Brain microvascular endothelial cell (primary cell): ENCODE results near the gene DENND1A.
A peak's percentile ranks its signal among the peaks of the same experiment; 100 is the strongest.

Experiments
- DNase-seq: peaks from one replicate; pipeline ENCODE4 v3.0.0-alpha.2; 2020
- H3K27ac ChIP-seq: fragments of 250-450 bp; sonication (Bioruptor Pico); 2 replicates; pipeline ENCODE4 v1.5.1; 2020; ENCODE audit warnings: mild to moderate bottlenecking, moderate library complexity
- H3K27me3 ChIP-seq: fragments of 250-450 bp; sonication (Bioruptor Pico); replicated peaks from 2 replicates; pipeline ENCODE4 v1.5.1; 2020; ENCODE audit warnings: mild to moderate bottlenecking
- H3K36me3 ChIP-seq: fragments of 250-450 bp; sonication (Bioruptor Pico); replicated peaks from 2 replicates; pipeline ENCODE4 v1.5.1; 2020; ENCODE audit warnings: mild to moderate bottlenecking
- H3K4me3 ChIP-seq: 2 replicates; pipeline ENCODE4 v1.5.1; 2011; ENCODE audit warnings: low read depth, mild to moderate bottlenecking, control low read depth, low read length, moderate library complexity
- CTCF ChIP-seq: IDR thresholded peaks from 2 replicates; pipeline ENCODE4 v1.5.1; 2011; ENCODE audit warnings: low read depth, mild to moderate bottlenecking, moderate library complexity, low read length, control low read depth, inconsistent platforms; ENCODE audit errors: missing control alignments
- in situ Hi-C: cut with HindIII; loops from 2 replicates; pipeline ENCODE4 v1.10.0; 2017; ENCODE audit warnings: low sequenced_read_pairs, low pct_ligation_motif_present

The DENND1A gene

GRCh38 chr9:123450098-123450770, 479.7 kb downstream of the DENND1A start:
- TF ChIP-seq CTCF: no peak
- in situ Hi-C loops: no loop called here
- Histone ChIP-seq H3K36me3 (no peaks in the 10 kb centered on the region), H3K27ac (no peak overlapping the region), H3K4me3 (no peak overlapping the region), H3K27me3 (no peaks in the 10 kb centered on the region)
- no peak for DNase-seq

DNA sequence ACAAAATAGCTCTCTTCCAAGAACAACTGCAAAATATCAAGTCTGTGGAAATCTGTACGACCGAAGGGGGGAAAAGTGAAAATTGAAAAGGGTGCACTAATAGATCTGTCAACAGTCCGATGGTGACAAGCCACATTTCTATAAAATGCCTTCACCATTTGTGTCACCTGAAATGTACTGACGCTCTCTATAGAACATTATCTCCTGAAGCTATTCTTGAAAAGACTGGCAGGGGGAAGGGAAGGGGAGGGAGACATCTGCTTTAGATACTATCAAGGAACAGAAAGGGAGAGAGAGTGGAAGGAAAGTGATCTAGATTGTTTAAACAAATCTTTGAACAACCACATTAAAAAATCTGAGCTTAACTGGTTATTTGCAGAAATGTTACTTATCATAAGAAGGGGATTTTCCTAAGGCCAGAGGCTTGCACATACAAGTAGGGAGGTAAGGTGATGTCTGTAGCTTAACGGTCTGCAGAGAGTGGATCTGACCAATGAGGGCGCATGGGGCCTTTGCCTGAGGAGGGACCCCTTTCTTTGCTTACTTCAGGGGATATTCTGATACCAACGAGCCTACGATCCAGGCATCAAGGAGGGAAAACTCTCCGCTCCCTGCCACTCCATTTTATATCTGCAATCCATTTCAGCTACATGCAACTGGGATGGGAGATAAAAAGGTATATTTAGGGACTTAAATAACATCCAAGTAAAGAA, 481.8 kb downstream of the DENND1A start:
- Histone ChIP-seq H3K27ac (no peak overlapping the region), H3K36me3 (no peaks in the 10 kb centered on the region), H3K27me3 (no peaks in the 10 kb centered on the region), H3K4me3 (no peak overlapping the region)
- TF ChIP-seq CTCF: no peak
- DNase-seq: no peak
- in situ Hi-C loops: no loop called here

- DNase-seq: peak; percentile 16
- Histone ChIP-seq H3K4me3 (no peak overlapping the region), H3K36me3 (no peaks in the 10 kb centered on the region), H3K27ac (no peak overlapping the region), H3K27me3 (no peaks in the 10 kb centered on the region)
- in situ Hi-C loops: no loop called here
- TF ChIP-seq CTCF: no peak
Observed at GRCh38 chr9:123445981-123446610, 483.8 kb downstream of the DENND1A start.

- Histone ChIP-seq H3K4me3 (no peak overlapping the region), H3K36me3 (no peaks in the 10 kb centered on the region), H3K27ac (no peak overlapping the region), H3K27me3 (no peaks in the 10 kb centered on the region)
- no peak for DNase-seq
- in situ Hi-C loops: no loop called here
- no peak for TF ChIP-seq CTCF
Observed at GRCh38 chr9:123445116-123445515, 484.8 kb downstream of the DENND1A start.

DNA sequence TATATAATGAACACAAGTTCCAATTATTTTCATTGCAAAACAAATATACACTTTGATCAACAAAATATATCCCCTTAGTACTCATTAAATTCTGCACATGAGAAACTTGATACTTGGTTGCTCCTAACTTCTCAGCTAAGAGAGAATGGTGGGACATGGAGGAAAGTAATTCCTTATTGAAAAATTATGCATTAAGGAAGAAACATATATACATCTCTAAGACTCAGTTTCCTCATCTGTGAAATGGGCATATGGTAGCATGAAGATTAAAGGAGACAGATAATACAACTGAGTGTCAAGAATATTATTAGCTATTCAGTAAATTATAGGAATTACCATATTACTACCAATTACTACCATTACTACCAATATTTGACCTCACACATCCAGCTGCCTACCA, 488.2 kb downstream of the DENND1A start:
- in situ Hi-C loops: no loop called here
- Histone ChIP-seq H3K27me3 (no peaks in the 10 kb centered on the region), H3K36me3 (no peaks in the 10 kb centered on the region), H3K4me3 (no peak overlapping the region), H3K27ac (no peak overlapping the region)
- no peak for TF ChIP-seq CTCF
- DNase-seq: no peak
